Left ventricle myocardium inferior (tissue), 1 donor: ENCODE measurements around the gene RYR2. TPM values are rescaled to one million over a fixed set of nuclear protein-coding genes. Genes with fewer than 3 reads are reported as not detected.

ENCODE experiments used
- DNase-seq: peaks from one replicate; pipeline ENCODE4 v3.0.0-alpha.2; 2020
- H3K27ac ChIP-seq: fragments of 200-600 bp; replicated peaks from 2 replicates; pipeline ENCODE4 v1.8.0; 2021
- H3K27me3 ChIP-seq: fragments of 200-600 bp; 2 replicates; pipeline ENCODE4 v1.8.0; 2021; ENCODE audit warnings: low read depth
- H3K36me3 ChIP-seq: fragments of 200-600 bp; 2 replicates; pipeline ENCODE4 v1.8.0; 2021
- H3K4me1 ChIP-seq: fragments of 200-600 bp; 2 replicates; pipeline ENCODE4 v1.8.0; 2021
- H3K4me3 ChIP-seq: fragments of 200-600 bp; 2 replicates; pipeline ENCODE4 v1.8.0; 2021; ENCODE audit warnings: mild to moderate bottlenecking, moderate library complexity
- H3K9me3 ChIP-seq: fragments of 200-600 bp; replicated peaks from 2 replicates; pipeline ENCODE4 v1.8.0; 2021
- CTCF ChIP-seq: fragments of 200-600 bp; IDR thresholded peaks from 2 replicates; pipeline ENCODE4 v1.8.0; 2021; ENCODE audit warnings: antibody characterized with exemption, mild to moderate bottlenecking, borderline replicate concordance
- intact Hi-C: fragments of 100-400 bp; cut with micrococcal nuclease; formaldehyde crosslinking; loops from one replicate; pipeline ENCODE4 v1.11.0; 2022
- total RNA-seq: library from RNA; stranded (reverse); fragmentation: NEBNext Ultra II Directional; extraction: Animal tissue kit (Norgen Biotek cat#: 25700); gene quantifications from one replicate; pipeline ENCODE4 v1.2.1, GENCODE V29; 2021
- donor health status: DM: no; HTN: yes; CAD: no; lungs with severe emphysema.

RYR2 gene
- total RNA-seq, 1 donor from 2014 or later = 783 TPM

DNA sequence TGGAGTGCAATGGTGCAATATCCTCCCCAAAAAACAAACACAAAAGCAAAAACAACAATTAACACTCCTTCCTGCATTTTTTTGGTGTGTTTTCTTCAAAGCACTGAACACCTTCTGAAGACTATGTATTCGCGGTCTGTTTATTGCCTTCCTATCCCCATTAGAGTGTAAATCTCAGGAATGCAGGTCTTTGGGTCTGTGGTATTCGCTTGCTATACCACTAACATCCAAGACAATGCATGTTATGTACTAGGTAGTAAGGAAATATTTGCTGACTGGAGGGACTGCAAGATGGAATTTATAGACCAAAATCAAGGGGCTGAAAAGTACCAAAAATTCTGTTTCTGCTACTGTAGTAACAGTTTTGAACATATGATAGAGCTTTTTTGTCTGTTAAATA lies 299.4 kb downstream of the RYR2 start:
- intact Hi-C loops = no loop called here
- TF ChIP-seq CTCF = no peak
- H3K9me3 ChIP-seq = no peaks in the 10 kb centered on the region
- no peak overlapping the region for H3K27ac ChIP-seq
- peaks cover 86% of the 10 kb centered on the region for H3K4me1 ChIP-seq
- peaks cover 4% of the 10 kb centered on the region for H3K36me3 ChIP-seq
- no peak overlapping the region for H3K4me3 ChIP-seq
- no peak for DNase-seq
- H3K27me3 ChIP-seq = no peaks in the 10 kb centered on the region

GRCh38 chr1:237342730-237343129 lies 300.7 kb downstream of the RYR2 start:
- no peaks in the 10 kb centered on the region for H3K27me3 ChIP-seq
- no peaks in the 10 kb centered on the region for H3K9me3 ChIP-seq
- H3K36me3 ChIP-seq = peaks cover 4% of the 10 kb centered on the region
- H3K4me3 ChIP-seq = no peak overlapping the region
- no peak for TF ChIP-seq CTCF
- peak overlapping the region; percentile 41 for H3K27ac ChIP-seq
- intact Hi-C loops = no loop called here
- DNase-seq = no peak
- H3K4me1 ChIP-seq = peaks cover 75% of the 10 kb centered on the region

DNA sequence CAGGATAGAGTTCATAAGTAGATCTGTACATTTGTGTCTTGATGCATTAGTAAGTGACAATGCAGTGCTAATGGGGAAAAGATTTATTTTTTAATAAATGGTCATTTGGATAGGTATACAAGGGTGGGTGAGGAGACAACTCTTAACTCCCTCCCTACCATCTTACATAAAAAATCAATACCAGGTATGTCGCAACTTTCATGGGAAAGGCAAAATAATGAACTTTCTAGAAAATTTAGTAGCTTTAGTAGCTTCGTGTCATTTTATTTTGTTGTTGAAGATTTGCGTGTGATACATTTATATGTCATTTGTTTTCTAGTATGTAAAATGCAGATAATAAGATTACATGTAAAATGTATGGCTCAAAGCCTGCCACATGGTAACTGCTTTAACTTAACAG lies 310.8 kb downstream of the RYR2 start:
- H3K27ac ChIP-seq = no peak overlapping the region
- intact Hi-C loops = no loop called here
- H3K27me3 ChIP-seq = no peaks in the 10 kb centered on the region
- TF ChIP-seq CTCF = no peak
- no peaks in the 10 kb centered on the region for H3K9me3 ChIP-seq
- H3K36me3 ChIP-seq = no peaks in the 10 kb centered on the region
- H3K4me1 ChIP-seq = peaks cover 29% of the 10 kb centered on the region
- DNase-seq = no peak
- H3K4me3 ChIP-seq = no peak overlapping the region

- intact Hi-C loops = no loop called here
- Histone ChIP-seq H3K36me3 (no peaks in the 10 kb centered on the region), H3K4me1 (peaks cover 29% of the 10 kb centered on the region), H3K4me3 (no peak overlapping the region), H3K27me3 (no peaks in the 10 kb centered on the region), H3K9me3 (no peaks in the 10 kb centered on the region), H3K27ac (no peak overlapping the region)
- TF ChIP-seq CTCF = no peak
- DNase-seq = no peak
Measured at GRCh38 chr1:237353918-237354317, 311.9 kb downstream of the RYR2 start.

DNA sequence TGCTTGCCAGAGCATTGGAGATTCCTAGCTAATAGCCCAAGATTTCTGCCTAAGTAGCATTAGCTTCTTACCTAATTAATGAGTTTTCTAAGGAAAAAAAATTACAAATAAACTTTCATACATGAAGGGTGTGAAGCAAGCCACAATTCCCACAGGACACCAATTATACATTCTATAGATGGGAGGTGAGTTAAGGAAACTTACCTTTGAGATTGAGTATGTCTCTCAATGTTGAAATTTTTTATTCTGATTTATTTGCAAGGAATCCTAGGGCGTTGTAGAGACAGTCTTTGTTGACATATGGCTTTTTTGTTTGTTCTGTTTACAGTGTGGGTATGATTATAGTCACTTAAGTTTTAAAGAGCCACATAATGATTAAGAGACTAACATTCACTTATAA lies 313.0 kb downstream of the RYR2 start:
- Histone ChIP-seq H3K36me3 (no peaks in the 10 kb centered on the region), H3K4me1 (peaks cover 23% of the 10 kb centered on the region), H3K27me3 (no peaks in the 10 kb centered on the region), H3K9me3 (no peaks in the 10 kb centered on the region), H3K4me3 (no peak overlapping the region), H3K27ac (no peak overlapping the region)
- intact Hi-C loops = no loop called here
- DNase-seq = no peak
- TF ChIP-seq CTCF = no peak

- H3K4me3 ChIP-seq = no peak overlapping the region
- H3K4me1 ChIP-seq = peaks cover 8% of the 10 kb centered on the region
- no peaks in the 10 kb centered on the region for H3K27me3 ChIP-seq
- peak overlapping the region; percentile 22 for H3K27ac ChIP-seq
- intact Hi-C loops = no loop called here
- H3K9me3 ChIP-seq = no peaks in the 10 kb centered on the region
- no peak for TF ChIP-seq CTCF
- no peak for DNase-seq
- no peaks in the 10 kb centered on the region for H3K36me3 ChIP-seq
Measured at GRCh38 chr1:237358555-237358954, 316.6 kb downstream of the RYR2 start.
